ENCODE results near the gene POU2F3. TPM values are rescaled to one million over a fixed set of nuclear protein-coding genes. Genes with fewer than 3 reads are reported as not detected.

The POU2F3 gene
- total RNA-seq, 1 donor from 2014 or later: not detected

- no peak overlapping the region for H3K27ac Mint-ChIP-seq (ENCODE audit: unreplicated experiment)
- H3K36me3 Mint-ChIP-seq (ENCODE audit: low read depth): peaks cover 3% of the 10 kb centered on the region
- H3K27me3 Mint-ChIP-seq (ENCODE audit: low read depth): peaks cover 4% of the 10 kb centered on the region
- H3K4me3 Mint-ChIP-seq (ENCODE audit: unreplicated experiment): no peak overlapping the region
- no peak for DNase-seq (ENCODE audit: low spot score)
- H3K9me3 Mint-ChIP-seq (ENCODE audit: low read depth): no peaks in the 10 kb centered on the region
- TF ChIP-seq CTCF (IDR thresholded peaks at IDR 0.05): no peak
- peaks cover 6% of the 10 kb centered on the region for H3K4me1 Mint-ChIP-seq (ENCODE audit: low read depth)
Measured at GRCh38 chr11:120205596-120206161, 34.3 kb upstream of the POU2F3 start.

- Mint-ChIP-seq H3K27ac (ENCODE audit: unreplicated experiment) (no peak overlapping the region), H3K4me1 (ENCODE audit: low read depth) (peaks cover 15% of the 10 kb centered on the region), H3K36me3 (ENCODE audit: low read depth) (peaks cover 3% of the 10 kb centered on the region), H3K27me3 (ENCODE audit: low read depth) (peaks cover 4% of the 10 kb centered on the region), H3K4me3 (ENCODE audit: unreplicated experiment) (no peak overlapping the region), H3K9me3 (ENCODE audit: low read depth) (no peaks in the 10 kb centered on the region)
- no peak for TF ChIP-seq CTCF (IDR thresholded peaks at IDR 0.05)
- no peak for DNase-seq (ENCODE audit: low spot score)
Measured at GRCh38 chr11:120207512-120207911, 32.4 kb upstream of the POU2F3 start.

- no peak for DNase-seq (ENCODE audit: low spot score)
- TF ChIP-seq CTCF (IDR thresholded peaks at IDR 0.05): no peak
- peaks cover 4% of the 10 kb centered on the region for H3K27me3 Mint-ChIP-seq (ENCODE audit: low read depth)
- peaks cover 3% of the 10 kb centered on the region for H3K36me3 Mint-ChIP-seq (ENCODE audit: low read depth)
- H3K4me3 Mint-ChIP-seq (ENCODE audit: unreplicated experiment): no peak overlapping the region
- no peak overlapping the region for H3K27ac Mint-ChIP-seq (ENCODE audit: unreplicated experiment)
- H3K4me1 Mint-ChIP-seq (ENCODE audit: low read depth): peaks cover 15% of the 10 kb centered on the region
- no peaks in the 10 kb centered on the region for H3K9me3 Mint-ChIP-seq (ENCODE audit: low read depth)
Measured at GRCh38 chr11:120208001-120208441, 31.9 kb upstream of the POU2F3 start.

GRCh38 chr11:120208777-120209176, 31.2 kb upstream of the POU2F3 start:
- peaks cover 3% of the 10 kb centered on the region for H3K36me3 Mint-ChIP-seq (ENCODE audit: low read depth)
- peaks cover 4% of the 10 kb centered on the region for H3K27me3 Mint-ChIP-seq (ENCODE audit: low read depth)
- no peak overlapping the region for H3K27ac Mint-ChIP-seq (ENCODE audit: unreplicated experiment)

More at GRCh38 chr11:120208777-120209176, 31.2 kb upstream of the POU2F3 start:
- no peak for TF ChIP-seq CTCF (IDR thresholded peaks at IDR 0.05)
- Mint-ChIP-seq H3K4me3 (ENCODE audit: unreplicated experiment) (no peak overlapping the region), H3K4me1 (ENCODE audit: low read depth) (peaks cover 15% of the 10 kb centered on the region), H3K9me3 (ENCODE audit: low read depth) (no peaks in the 10 kb centered on the region)
- DNase-seq (ENCODE audit: low spot score): no peak
